HFFc6 (cell line): ENCODE measurements around the gene HSD11B2. TPM values are rescaled to one million over a fixed set of nuclear protein-coding genes. Genes with fewer than 3 reads are reported as not detected.

ENCODE experiments used
- DNase-seq: peaks from one replicate; pipeline ENCODE4 v3.0.0-alpha.2; 2018
- H3K27ac Mint-ChIP-seq: 2 replicates; pipeline ENCODE4 v1.8.0; 2020; ENCODE audit warnings: mild to moderate bottlenecking, mixed read lengths
- H3K27me3 Mint-ChIP-seq: 2 replicates; pipeline ENCODE4 v1.8.0; 2021; ENCODE audit warnings: mild to moderate bottlenecking, moderate library complexity, mixed read lengths; ENCODE audit not compliant: insufficient read depth
- H3K36me3 Mint-ChIP-seq: 2 replicates; pipeline ENCODE4 v1.8.0; 2021; ENCODE audit warnings: low read depth, mixed read lengths
- H3K4me1 Mint-ChIP-seq: 2 replicates; pipeline ENCODE4 v1.8.0; 2020; ENCODE audit warnings: low read depth, mixed read lengths
- H3K4me3 Mint-ChIP-seq: 2 replicates; pipeline ENCODE4 v1.8.0; 2020; ENCODE audit warnings: mild to moderate bottlenecking, moderate library complexity, mixed read lengths
- H3K9me3 Mint-ChIP-seq: 2 replicates; pipeline ENCODE4 v1.8.0; 2020; ENCODE audit warnings: mild to moderate bottlenecking, mixed read lengths
- CTCF ChIP-seq: fragments of 200-600 bp; sonication (generic); IDR thresholded peaks from 2 replicates; pipeline ENCODE4 v1.5.0; 2021; ENCODE audit warnings: antibody characterized with exemption, mild to moderate bottlenecking
- total RNA-seq, 6 experiments: library from RNA; stranded (reverse); fragmentation: NEBNext Ultra II Directional; extraction: Animal tissue kit (Norgen Biotek cat#: 25700); gene quantifications; 2 replicates in 1 of 6; 3 replicates in 5 of 6; pipeline ENCODE4 v1.2.3, GENCODE V29; 2021

Gene HSD11B2
- total RNA-seq, 6 experiments from 2014 or later = not detected

- Mint-ChIP-seq H3K9me3 (no peaks in the 10 kb centered on the region), H3K27ac (no peak overlapping the region), H3K4me3 (no peak overlapping the region), H3K4me1 (no peaks in the 10 kb centered on the region), H3K27me3 (peaks cover 33% of the 10 kb centered on the region), H3K36me3 (no peaks in the 10 kb centered on the region)
- no peak for TF ChIP-seq CTCF
- no peak for DNase-seq
Measured at GRCh38 chr16:67388191-67388590, 42.7 kb upstream of the HSD11B2 start.

DNA sequence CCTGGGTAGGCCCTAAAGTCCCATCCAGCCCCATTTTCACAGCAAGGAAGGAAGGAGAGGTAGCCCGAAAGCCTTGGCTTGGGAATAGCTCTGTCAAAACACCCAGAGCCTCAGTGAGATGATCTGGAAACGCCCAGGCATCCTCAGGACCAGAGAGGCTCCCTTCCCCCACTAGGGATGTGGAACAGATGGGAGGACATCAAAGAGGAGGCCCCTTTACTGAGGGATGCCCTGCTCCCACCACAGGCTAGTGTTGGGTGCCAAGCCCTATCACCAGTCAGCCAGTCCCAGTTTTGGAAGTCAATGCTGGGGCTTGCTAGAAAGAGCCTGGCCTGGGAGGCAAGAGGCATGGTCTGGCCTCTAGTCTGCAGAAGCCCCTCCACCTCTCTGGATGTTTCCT, 42.3 kb upstream of the HSD11B2 start:
- Mint-ChIP-seq H3K4me1 (no peaks in the 10 kb centered on the region), H3K36me3 (no peaks in the 10 kb centered on the region), H3K9me3 (no peaks in the 10 kb centered on the region), H3K27me3 (peaks cover 33% of the 10 kb centered on the region), H3K27ac (no peak overlapping the region), H3K4me3 (no peak overlapping the region)
- no peak for TF ChIP-seq CTCF
- DNase-seq = no peak

DNA sequence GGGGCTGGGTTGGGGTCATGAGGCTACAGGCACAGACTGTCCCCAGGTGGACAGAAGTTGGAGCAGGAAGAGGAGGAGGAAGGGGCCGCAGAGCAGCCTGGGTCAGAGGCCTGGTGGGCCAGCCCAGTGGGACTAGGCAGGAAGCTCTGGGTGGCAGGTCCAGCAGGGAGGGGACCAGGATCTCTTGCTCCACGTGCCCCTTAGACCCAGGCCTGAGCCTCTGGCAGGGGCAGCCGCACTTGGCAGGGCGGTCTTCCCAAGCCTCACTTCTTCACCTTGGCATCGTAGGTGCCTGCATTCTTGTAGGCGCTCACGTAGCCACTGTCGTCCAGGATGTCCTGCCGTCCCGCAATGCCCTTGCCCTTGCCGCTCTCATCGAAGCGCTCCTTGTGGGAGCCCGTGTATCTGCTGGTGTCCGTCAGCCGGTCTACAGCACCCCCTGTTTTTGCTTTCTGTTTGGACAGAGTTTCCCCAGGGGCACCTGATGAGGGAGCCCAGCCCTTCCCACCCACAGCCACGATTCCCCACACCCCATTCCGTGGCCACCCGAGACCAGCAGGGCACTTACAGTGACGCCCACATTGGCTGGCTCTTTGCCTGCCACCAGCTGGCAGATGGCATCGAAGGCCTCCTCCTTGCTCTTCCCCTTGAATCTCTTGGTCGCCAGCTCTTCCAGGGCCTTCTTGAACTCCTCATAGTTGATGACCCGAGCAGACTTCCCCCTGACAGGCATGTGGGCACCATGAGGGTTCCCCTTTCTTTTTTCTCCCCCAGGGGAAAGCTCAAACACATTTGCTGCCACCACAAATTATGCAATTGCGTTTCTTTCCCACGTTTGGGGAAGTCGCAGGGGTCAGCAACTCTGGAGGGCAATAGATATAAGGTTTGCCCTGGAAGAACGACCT, 40.8 kb upstream of the HSD11B2 start:
- no peaks in the 10 kb centered on the region for H3K4me1 Mint-ChIP-seq
- peaks cover 31% of the 10 kb centered on the region for H3K27me3 Mint-ChIP-seq
- H3K4me3 Mint-ChIP-seq = no peak overlapping the region
- no peak for DNase-seq
- TF ChIP-seq CTCF = no peak
- no peaks in the 10 kb centered on the region for H3K9me3 Mint-ChIP-seq
- no peaks in the 10 kb centered on the region for H3K36me3 Mint-ChIP-seq
- H3K27ac Mint-ChIP-seq = no peak overlapping the region

GRCh38 chr16:67390816-67391423, 40.0 kb upstream of the HSD11B2 start:
- H3K4me3 Mint-ChIP-seq = no peak overlapping the region
- no peak overlapping the region for H3K27ac Mint-ChIP-seq
- DNase-seq = no peak
- H3K27me3 Mint-ChIP-seq = peaks cover 25% of the 10 kb centered on the region
- H3K4me1 Mint-ChIP-seq = no peaks in the 10 kb centered on the region
- TF ChIP-seq CTCF = no peak
- H3K9me3 Mint-ChIP-seq = no peaks in the 10 kb centered on the region
- no peaks in the 10 kb centered on the region for H3K36me3 Mint-ChIP-seq

DNA sequence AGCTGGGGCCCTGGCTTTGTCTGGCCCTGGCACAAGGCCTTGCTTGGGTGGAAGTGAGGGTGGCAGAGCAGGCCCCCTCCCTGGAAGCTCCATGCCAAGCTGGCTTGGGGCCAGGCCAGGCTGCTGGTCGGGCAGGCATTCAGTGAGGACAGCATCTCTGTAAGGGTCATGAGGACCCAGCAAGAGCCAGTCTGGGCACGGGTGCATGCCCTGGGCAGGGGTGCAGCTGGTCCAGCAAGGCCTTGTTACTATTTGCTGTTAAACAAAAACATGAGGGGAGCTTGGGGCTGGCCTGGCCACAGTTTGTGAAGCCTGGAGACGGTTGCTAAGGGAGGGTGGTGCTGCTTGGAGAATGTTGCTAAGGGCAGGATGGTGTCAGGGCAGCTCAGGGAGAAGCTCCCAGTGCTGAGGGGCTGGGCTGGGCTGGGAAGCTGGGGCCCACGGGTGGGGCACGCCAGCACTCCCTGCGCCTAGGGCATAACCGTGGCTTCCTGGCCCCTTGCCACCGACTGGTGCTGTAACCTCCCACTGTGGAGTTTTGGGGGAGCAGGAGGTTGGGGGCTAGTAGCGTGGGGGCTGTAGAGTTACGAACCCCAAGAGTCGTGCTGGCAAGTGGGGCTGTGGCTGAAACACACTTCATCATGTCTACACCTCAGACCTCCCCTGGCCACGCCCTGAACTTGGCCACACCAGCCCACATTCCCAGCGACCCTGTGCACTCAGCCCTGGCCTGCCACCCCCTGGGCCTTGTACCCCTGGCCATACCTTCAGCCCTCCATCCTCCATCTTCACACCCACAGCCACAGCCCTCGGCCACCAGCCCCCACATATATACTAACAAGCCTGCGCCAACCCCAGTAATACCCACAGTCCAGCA, 39.3 kb upstream of the HSD11B2 start:
- Mint-ChIP-seq H3K4me1 (no peaks in the 10 kb centered on the region), H3K9me3 (no peaks in the 10 kb centered on the region), H3K36me3 (no peaks in the 10 kb centered on the region), H3K4me3 (no peak overlapping the region), H3K27me3 (peaks cover 21% of the 10 kb centered on the region), H3K27ac (no peak overlapping the region)
- TF ChIP-seq CTCF = no peak
- DNase-seq = no peak
